HepG2 (cell line): Measurements from ENCODE around the gene CEP131. TPM values are rescaled to one million over a fixed set of nuclear protein-coding genes. Genes with fewer than 3 reads are reported as not detected.

Source experiments
- ATAC-seq: fragments of 200-7000 bp; cut with Tn5 transposase; 3 replicates; pipeline ENCODE4 v1.9.1; 2020; ENCODE audit warnings: mild to moderate bottlenecking, moderate library complexity
- BruUV-seq: library from RNA; stranded (reverse); fragments of 400-500 nt; replicated peaks from 2 replicates; lab custom pipeline; 2021; lab: Mats Ljungman, UMichigan
- CTCF ChIA-PET: fragments of 300-600 bp; formaldehyde crosslinking; extraction: SDS; loops from one replicate; lab custom pipeline; 2021; ENCODE audit warnings: low total read pairs, inconsistent platforms, low intra/inter-chr PET ratio; lab: Yijun Ruan, JAX
- POLR2A ChIA-PET: fragments of 350-600 bp; sonication (Branson Sonifier 250); formaldehyde crosslinking; loops from one replicate; lab custom pipeline; 2020; ENCODE audit warnings: antibody characterized with exemption, inconsistent platforms; lab: Yijun Ruan, JAX
- DNase-seq: peaks from one replicate; pipeline ENCODE4 v3.0.0-alpha.2; 2015; ENCODE audit warnings: low spot score
- FAIRE-seq: peaks from 3 replicates; lab custom pipeline; 2011; peaks lifted over from hg19 to GRCh38; lab: Jason Lieb, UNC
- H2AFZ ChIP-seq: one replicate; pipeline ENCODE4 v1.6.1; 2011; ENCODE audit warnings: low read length, inconsistent platforms
- H3K27ac ChIP-seq: fragments of 300-600 bp; 3 replicates; pipeline ENCODE4 v1.8.0; 2011; ENCODE audit warnings: mixed run types, mild to moderate bottlenecking, mixed read lengths, low read length, inconsistent platforms; ENCODE audit not compliant: insufficient read depth; ENCODE audit errors: extremely low read length
- H3K27me3 ChIP-seq, 2 experiments: fragments of 200-600 bp in 1 of 2; 2 replicates in 1 of 2; 3 replicates in 1 of 2; pipeline versions ENCODE4 v1.6.0 to v1.8.0; 2011; ENCODE audit warnings: low read length in 2 of 2, mild to moderate bottlenecking in 2 of 2, moderate library complexity in 2 of 2, inconsistent platforms in 1 of 2; ENCODE audit not compliant: insufficient read depth in 2 of 2, control insufficient read depth in 1 of 2
- H3K36me3 ChIP-seq, 2 experiments: fragments of 200-600 bp in 1 of 2; replicated peaks in 1 of 2; 2 replicates in 1 of 2; 3 replicates in 1 of 2; pipeline versions ENCODE4 v1.5.1 to v1.8.0; 2011; ENCODE audit warnings: low read length in 2 of 2, inconsistent platforms in 1 of 2; ENCODE audit not compliant: insufficient read depth in 2 of 2, control insufficient read depth in 1 of 2
- H3K4me1 ChIP-seq: 2 replicates; pipeline ENCODE4 v1.5.1; 2012; ENCODE audit warnings: low read length, inconsistent platforms; ENCODE audit not compliant: insufficient read depth
- H3K4me2 ChIP-seq: 2 replicates; pipeline ENCODE4 v1.6.0; 2011; ENCODE audit warnings: low read depth, low read length, inconsistent platforms
- H3K4me3 ChIP-seq, 3 experiments: fragments of 200-600 bp in 1 of 3; sonication (generic), shearing (Covaris generic) in 1 of 3; replicated peaks in 1 of 3; 2 replicates each; pipeline ENCODE4 v1.5.1; 2011 to 2016; ENCODE audit warnings: low read length in 3 of 3, inconsistent platforms in 2 of 3, low read depth in 2 of 3, mild to moderate bottlenecking in 2 of 3, control low read depth in 1 of 3, mixed read lengths in 1 of 3; ENCODE audit not compliant: insufficient read depth in 1 of 3
- H3K79me2 ChIP-seq: one replicate; pipeline ENCODE4 v1.6.1; 2011; ENCODE audit warnings: low read length, inconsistent platforms; ENCODE audit not compliant: insufficient read depth
- H3K9ac ChIP-seq: 2 replicates; pipeline ENCODE4 v1.6.0; 2011; ENCODE audit warnings: mild to moderate bottlenecking, low read depth, low read length, inconsistent platforms; ENCODE audit not compliant: insufficient read depth
- H3K9me3 ChIP-seq: 2 replicates; pipeline ENCODE4 v1.5.1; 2012; ENCODE audit warnings: mild to moderate bottlenecking, low read length
- H4K20me1 ChIP-seq: 2 replicates; pipeline ENCODE4 v1.6.0; 2011; ENCODE audit warnings: inconsistent platforms, mild to moderate bottlenecking, low read length, moderate library complexity; ENCODE audit not compliant: insufficient read depth
- FOXK2 ChIP-seq: fragments of 450-650 bp; IDR thresholded peaks from 2 replicates; pipeline ENCODE4 v1.6.1; 2016
- MIXL1 ChIP-seq: IDR thresholded peaks from 2 replicates; pipeline ENCODE4 v1.6.1; 2016
- ZNF546 ChIP-seq: sonication (generic); formaldehyde crosslinking; conservative IDR thresholded peaks from 2 replicates; pipeline ENCODE4 v1.8.1; 2023; ENCODE audit warnings: mild to moderate bottlenecking, missing genetic modification reagents
- ZNF557 ChIP-seq: sonication (generic); formaldehyde crosslinking; IDR thresholded peaks from 2 replicates; pipeline ENCODE4 v1.4.0; 2020; ENCODE audit warnings: missing genetic modification reagents
- ZNF644 ChIP-seq: IDR thresholded peaks from 2 replicates; pipeline ENCODE4 v1.6.1; 2016; ENCODE audit warnings: low read depth
- ZNF7 ChIP-seq: IDR thresholded peaks from 2 replicates; pipeline ENCODE4 v1.6.1; 2016; ENCODE audit warnings: missing biosample characterization, missing genetic modification reagents
- WGBS: methylation state at CpG from one replicate; pipeline ENCODE4 v1.1.6; 2017; ENCODE audit warnings: low lambda C conversion rate; 5-methylcytosine and 5-hydroxymethylcytosine counted together
- in situ Hi-C: cut with HindIII; loops from 2 replicates; pipeline ENCODE4 v1.10.0; 2017; ENCODE audit warnings: low pct_unique_long_range_greater_than_20kb; ENCODE audit not compliant: extremely low pct_ligation_motif_present
- intact Hi-C: fragments of 100-400 bp; cut with micrococcal nuclease; formaldehyde crosslinking; loops from one replicate; pipeline ENCODE4 v1.10.0; 2022; ENCODE audit not compliant: unreplicated experiment
- polyA plus RNA-seq, 8 experiments: library from polyadenylated mRNA; depleted of rRNA in 3 of 8; stranded (reverse) in 7 of 8; unstranded in 1 of 8; fragments of >200 nt; fragmentation: Illumina TruSeq in 4 of 8; extraction: Trizol in 4 of 8; gene quantifications; 2 replicates each; pipeline versions ENCODE4 v1.2.1 to v1.2.3, GENCODE V29; 2011 to 2016; ENCODE audit warnings: low read depth in 4 of 8, missing spikeins in 1 of 8, mixed read lengths in 1 of 8; ENCODE audit not compliant: insufficient read depth in 1 of 8
- total RNA-seq, 5 experiments: library from RNA; depleted of rRNA; stranded (reverse); fragments of >200 nt; fragmentation: Illumina TruSeq; extraction: Trizol; gene quantifications; 2 replicates each; pipeline ENCODE4 v1.2.3, GENCODE V29; 2016; ENCODE audit warnings: low read depth in 1 of 5
- TF ChIP-seq, protein P1 (sequence below): sonication (generic); formaldehyde crosslinking; IDR thresholded peaks from 2 replicates; pipeline ENCODE4 v1.4.0; 2020; ENCODE audit warnings: mild to moderate bottlenecking, missing genetic modification reagents, borderline replicate concordance
- TF ChIP-seq, protein P2 (sequence below): sonication (generic); formaldehyde crosslinking; IDR thresholded peaks from 2 replicates; pipeline ENCODE4 v1.4.0; 2020; ENCODE audit warnings: missing genetic modification reagents
- TF ChIP-seq, protein P3 (sequence below): sonication (generic); formaldehyde crosslinking; IDR thresholded peaks from 2 replicates; pipeline ENCODE4 v1.9.0; 2021; ENCODE audit warnings: missing genetic modification reagents, borderline replicate concordance
- TF ChIP-seq, protein P4 (sequence below): sonication (generic); formaldehyde crosslinking; IDR thresholded peaks from 2 replicates; pipeline ENCODE4 v1.4.0; 2020; ENCODE audit warnings: mild to moderate bottlenecking, missing genetic modification reagents

CEP131 gene
- total and polyA plus RNA-seq, 2 of the 13 experiments (the other 11 are each of a cell fraction or from before 2014, with no cell fraction given), result 5.0 to 16.8 TPM

DNA sequence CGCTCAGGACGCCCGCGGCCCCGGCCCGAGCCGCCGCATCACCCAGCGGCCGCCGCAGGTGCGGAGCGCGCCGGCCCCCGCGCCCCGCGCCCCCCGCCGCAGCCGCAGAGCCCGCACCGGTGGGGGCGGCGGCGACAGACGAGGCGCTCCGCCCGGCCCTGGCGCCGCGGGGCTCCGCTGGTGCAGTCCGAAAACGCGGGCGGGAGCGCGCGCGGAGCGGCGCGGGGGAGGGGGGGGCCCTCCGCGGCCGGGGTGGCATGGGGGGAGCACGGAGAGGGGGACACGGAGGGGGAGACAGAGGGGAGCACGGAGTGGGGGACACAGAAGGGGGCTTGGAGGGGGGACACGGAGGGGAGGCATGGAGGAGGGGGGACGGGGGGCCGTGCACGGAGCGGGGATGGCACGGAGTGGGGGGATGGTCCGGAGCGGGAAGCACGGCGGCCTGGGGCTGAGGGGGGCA is 56.7 kb downstream of the CEP131 start, which contains the start of gene AATK:
AATK (minus strand) TSS at position 189 of the 460 bp plus-strand sequence. CDS start 229 bp downstream, outside the sequence.
- Histone ChIP-seq H3K36me3 (no peaks in the 10 kb centered on the region), H3K79me2 (no peaks in the 10 kb centered on the region), H3K4me1 (peaks cover 39% of the 10 kb centered on the region), H3K9me3 (no peaks in the 10 kb centered on the region), H3K4me3 (peak within 1 kb of the TSS; percentile 84 to 95 (median 95)), H4K20me1 (no peaks in the 10 kb centered on the region), H3K4me2 (peak within 1 kb of the TSS; percentile 86), H3K9ac (peak within 1 kb of the TSS; percentile 86), H3K27ac (peak within 1 kb of the TSS; percentile 78), H3K27me3 (no peaks in the 10 kb centered on the region), H2AFZ (no peak within 1 kb of the TSS)
- ATAC-seq (no peak), FAIRE-seq (no peak), DNase-seq (no peak)
- intact Hi-C loops, result no loop called here
- in situ Hi-C loops, result no loop called here
- CTCF ChIA-PET, result no interaction called here
- no peak for TF ChIP-seq ZNF644 (CRISPR knock-in tag)
- TF ChIP-seq, protein P1, sequence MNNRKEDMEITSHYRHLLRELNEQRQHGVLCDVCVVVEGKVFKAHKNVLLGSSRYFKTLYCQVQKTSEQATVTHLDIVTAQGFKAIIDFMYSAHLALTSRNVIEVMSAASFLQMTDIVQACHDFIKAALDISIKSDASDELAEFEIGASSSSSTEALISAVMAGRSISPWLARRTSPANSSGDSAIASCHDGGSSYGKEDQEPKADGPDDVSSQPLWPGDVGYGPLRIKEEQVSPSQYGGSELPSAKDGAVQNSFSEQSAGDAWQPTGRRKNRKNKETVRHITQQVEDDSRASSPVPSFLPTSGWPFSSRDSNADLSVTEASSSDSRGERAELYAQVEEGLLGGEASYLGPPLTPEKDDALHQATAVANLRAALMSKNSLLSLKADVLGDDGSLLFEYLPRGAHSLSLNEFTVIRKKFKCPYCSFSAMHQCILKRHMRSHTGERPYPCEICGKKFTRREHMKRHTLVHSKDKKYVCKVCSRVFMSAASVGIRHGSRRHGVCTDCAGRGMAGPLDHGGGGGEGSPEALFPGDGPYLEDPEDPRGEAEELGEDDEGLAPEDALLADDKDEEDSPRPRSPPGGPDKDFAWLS, result no peak
- TF ChIP-seq, protein P2, sequence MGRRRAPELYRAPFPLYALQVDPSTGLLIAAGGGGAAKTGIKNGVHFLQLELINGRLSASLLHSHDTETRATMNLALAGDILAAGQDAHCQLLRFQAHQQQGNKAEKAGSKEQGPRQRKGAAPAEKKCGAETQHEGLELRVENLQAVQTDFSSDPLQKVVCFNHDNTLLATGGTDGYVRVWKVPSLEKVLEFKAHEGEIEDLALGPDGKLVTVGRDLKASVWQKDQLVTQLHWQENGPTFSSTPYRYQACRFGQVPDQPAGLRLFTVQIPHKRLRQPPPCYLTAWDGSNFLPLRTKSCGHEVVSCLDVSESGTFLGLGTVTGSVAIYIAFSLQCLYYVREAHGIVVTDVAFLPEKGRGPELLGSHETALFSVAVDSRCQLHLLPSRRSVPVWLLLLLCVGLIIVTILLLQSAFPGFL, result no peak
- TF ChIP-seq FOXK2, result no peak
- TF ChIP-seq ZNF546, result no peak
- TF ChIP-seq MIXL1 (CRISPR knock-in tag), result no peak
- TF ChIP-seq ZNF557 (CRISPR knock-in tag), result no peak
- TF ChIP-seq, protein P3, sequence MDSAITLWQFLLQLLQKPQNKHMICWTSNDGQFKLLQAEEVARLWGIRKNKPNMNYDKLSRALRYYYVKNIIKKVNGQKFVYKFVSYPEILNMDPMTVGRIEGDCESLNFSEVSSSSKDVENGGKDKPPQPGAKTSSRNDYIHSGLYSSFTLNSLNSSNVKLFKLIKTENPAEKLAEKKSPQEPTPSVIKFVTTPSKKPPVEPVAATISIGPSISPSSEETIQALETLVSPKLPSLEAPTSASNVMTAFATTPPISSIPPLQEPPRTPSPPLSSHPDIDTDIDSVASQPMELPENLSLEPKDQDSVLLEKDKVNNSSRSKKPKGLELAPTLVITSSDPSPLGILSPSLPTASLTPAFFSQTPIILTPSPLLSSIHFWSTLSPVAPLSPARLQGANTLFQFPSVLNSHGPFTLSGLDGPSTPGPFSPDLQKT, result no peak
- TF ChIP-seq, protein P4, sequence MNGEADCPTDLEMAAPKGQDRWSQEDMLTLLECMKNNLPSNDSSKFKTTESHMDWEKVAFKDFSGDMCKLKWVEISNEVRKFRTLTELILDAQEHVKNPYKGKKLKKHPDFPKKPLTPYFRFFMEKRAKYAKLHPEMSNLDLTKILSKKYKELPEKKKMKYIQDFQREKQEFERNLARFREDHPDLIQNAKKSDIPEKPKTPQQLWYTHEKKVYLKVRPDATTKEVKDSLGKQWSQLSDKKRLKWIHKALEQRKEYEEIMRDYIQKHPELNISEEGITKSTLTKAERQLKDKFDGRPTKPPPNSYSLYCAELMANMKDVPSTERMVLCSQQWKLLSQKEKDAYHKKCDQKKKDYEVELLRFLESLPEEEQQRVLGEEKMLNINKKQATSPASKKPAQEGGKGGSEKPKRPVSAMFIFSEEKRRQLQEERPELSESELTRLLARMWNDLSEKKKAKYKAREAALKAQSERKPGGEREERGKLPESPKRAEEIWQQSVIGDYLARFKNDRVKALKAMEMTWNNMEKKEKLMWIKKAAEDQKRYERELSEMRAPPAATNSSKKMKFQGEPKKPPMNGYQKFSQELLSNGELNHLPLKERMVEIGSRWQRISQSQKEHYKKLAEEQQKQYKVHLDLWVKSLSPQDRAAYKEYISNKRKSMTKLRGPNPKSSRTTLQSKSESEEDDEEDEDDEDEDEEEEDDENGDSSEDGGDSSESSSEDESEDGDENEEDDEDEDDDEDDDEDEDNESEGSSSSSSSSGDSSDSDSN (CRISPR knock-in tag), result no peak
- no peak for TF ChIP-seq ZNF7
- POLR2A ChIA-PET, result interaction anchor here (1.0 to 2.0 kb wide), 5 partner anchors 14 to 61 kb away, joined by 3 to 7 read pairs (median 3); partner anchors contain the start of gene CEP131
- BruUV-seq, result no TSS peak
- WGBS, result 1% methylated on average over 30 of the region's 62 CpGs
